OCI-LY1 (cell line): ENCODE results near the gene STX8.

Experiments used
- H2AFZ ChIP-seq: fragments of 200-600 bp; sonication (generic), shearing (Covaris generic); 2 replicates; pipeline ENCODE4 v1.6.0; 2014; ENCODE audit warnings: antibody characterized with exemption, mild to moderate bottlenecking, low read length
- H3F3A ChIP-seq: fragments of 200-600 bp; sonication (generic), shearing (Covaris generic); 2 replicates; pipeline ENCODE4 v1.6.0; 2014; ENCODE audit warnings: mild to moderate bottlenecking, antibody characterized with exemption, low read length, moderate library complexity; ENCODE audit not compliant: insufficient read depth
- H3K27ac ChIP-seq: fragments of 200-600 bp; sonication (generic); 2 replicates; pipeline ENCODE4 v1.5.1; 2014; ENCODE audit warnings: low read length, mixed run types, mild to moderate bottlenecking, low read depth; ENCODE audit not compliant: poor library complexity, severe bottlenecking
- H3K27me3 ChIP-seq: fragments of 200-600 bp; sonication (generic); 2 replicates; pipeline ENCODE4 v1.6.0; 2014; ENCODE audit warnings: antibody characterized with exemption, mild to moderate bottlenecking, low read length, moderate library complexity; ENCODE audit not compliant: insufficient read depth
- H3K36me3 ChIP-seq: fragments of 200-600 bp; sonication (generic); 2 replicates; pipeline ENCODE4 v1.6.1; 2014; ENCODE audit warnings: mild to moderate bottlenecking, antibody characterized with exemption, low read length, moderate library complexity, mixed read lengths; ENCODE audit not compliant: insufficient read depth
- H3K4me1 ChIP-seq: fragments of 200-600 bp; sonication (generic); 2 replicates; pipeline ENCODE4 v1.5.1; 2014; ENCODE audit warnings: mild to moderate bottlenecking, low read length, moderate library complexity; ENCODE audit not compliant: insufficient read depth, severe bottlenecking
- H3K4me2 ChIP-seq: fragments of 200-600 bp; sonication (generic), shearing (Covaris generic); 2 replicates; pipeline ENCODE4 v1.6.1; 2014; ENCODE audit warnings: low read length
- H3K4me3 ChIP-seq: fragments of 200-600 bp; sonication (generic); 2 replicates; pipeline ENCODE4 v1.5.1; 2014; ENCODE audit warnings: low read length, low read depth, mild to moderate bottlenecking, mixed read lengths; ENCODE audit not compliant: poor library complexity, severe bottlenecking
- H3K79me2 ChIP-seq: fragments of 200-600 bp; shearing (Covaris generic); 2 replicates; pipeline ENCODE4 v1.6.1; 2016; ENCODE audit warnings: mixed run types, low read length, mixed read lengths; ENCODE audit not compliant: insufficient read depth
- H3K9ac ChIP-seq: fragments of 200-600 bp; sonication (generic), shearing (Covaris generic); 2 replicates; pipeline ENCODE4 v1.6.1; 2014; ENCODE audit warnings: mild to moderate bottlenecking, low read length, mixed read lengths
- H3K9me2 ChIP-seq: fragments of 200-600 bp; sonication (generic), shearing (Covaris generic); 2 replicates; pipeline ENCODE4 v1.6.1; 2014; ENCODE audit warnings: low read depth, mild to moderate bottlenecking, low read length, mixed read lengths
- H3K9me3 ChIP-seq: fragments of 200-600 bp; shearing (Covaris generic); 2 replicates; pipeline ENCODE4 v1.6.1; 2014; ENCODE audit warnings: low read length, mixed read lengths
- H4K20me1 ChIP-seq: fragments of 200-600 bp; sonication (generic), shearing (Covaris generic); 2 replicates; pipeline ENCODE4 v1.6.0; 2016; ENCODE audit warnings: mild to moderate bottlenecking, low read length; ENCODE audit not compliant: insufficient read depth
- EZH2 ChIP-seq: fragments of 200-600 bp; sonication (generic), shearing (Covaris generic); IDR thresholded peaks from 2 replicates; pipeline ENCODE4 v1.8.0; 2017; ENCODE audit warnings: borderline replicate concordance, mixed run types, mild to moderate bottlenecking, antibody characterized with exemption, low read length, moderate library complexity, mixed read lengths
- TF ChIP-seq, protein P1 (sequence below): fragments of 200-600 bp; sonication (generic), shearing (Covaris generic); IDR thresholded peaks from 2 replicates; pipeline ENCODE4 v1.5.1; 2017; ENCODE audit warnings: mild to moderate bottlenecking, antibody characterized with exemption, low read length, moderate library complexity, mixed read lengths

STX8 gene

DNA sequence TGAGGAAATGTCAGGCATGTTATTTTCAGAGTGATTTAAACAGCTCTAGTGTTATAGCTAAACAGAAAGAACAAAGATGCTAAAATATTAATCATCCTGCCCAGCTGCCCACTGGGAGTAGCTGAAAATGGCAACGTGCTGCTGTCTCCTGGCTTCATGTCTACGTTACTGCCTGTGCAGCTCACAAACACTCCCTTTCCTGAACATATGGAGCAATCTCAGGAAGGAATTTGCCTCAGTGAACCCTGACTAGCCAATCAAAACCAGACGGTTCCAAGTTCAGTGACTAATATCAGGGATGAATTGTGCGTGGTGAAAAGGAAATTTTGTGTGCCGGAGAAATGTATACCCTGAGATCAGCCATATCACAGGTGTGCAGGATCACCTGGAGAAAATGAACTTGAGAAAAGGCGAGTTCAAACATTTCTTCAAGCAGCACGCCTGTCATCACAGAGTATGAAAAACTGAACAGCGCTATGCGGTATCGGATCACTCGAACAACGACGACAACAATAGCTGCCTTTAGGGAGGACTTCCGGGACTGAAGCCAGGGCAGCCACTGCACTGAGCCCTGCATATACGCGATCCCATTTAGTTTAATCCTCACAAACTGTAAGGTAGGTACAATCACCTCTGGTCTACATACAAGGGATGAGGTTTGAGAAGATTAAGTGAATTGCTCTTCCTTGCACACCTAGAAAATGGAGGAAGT lies 110.3 kb downstream of the STX8 start:
- Histone ChIP-seq H3K9me3 (no peaks in the 10 kb centered on the region), H3K4me1 (peaks cover 6% of the 10 kb centered on the region), H3K9me2 (no peaks in the 10 kb centered on the region), H3K27me3 (no peaks in the 10 kb centered on the region), H3F3A (no peaks in the 10 kb centered on the region), H2AFZ (no peak overlapping the region), H3K36me3 (no peaks in the 10 kb centered on the region), H3K4me3 (no peak overlapping the region), H3K79me2 (no peaks in the 10 kb centered on the region), H4K20me1 (no peaks in the 10 kb centered on the region), H3K9ac (no peak overlapping the region), H3K27ac (no peak overlapping the region), H3K4me2 (no peak overlapping the region)
- no peak for TF ChIP-seq EZH2
- TF ChIP-seq, protein P1, sequence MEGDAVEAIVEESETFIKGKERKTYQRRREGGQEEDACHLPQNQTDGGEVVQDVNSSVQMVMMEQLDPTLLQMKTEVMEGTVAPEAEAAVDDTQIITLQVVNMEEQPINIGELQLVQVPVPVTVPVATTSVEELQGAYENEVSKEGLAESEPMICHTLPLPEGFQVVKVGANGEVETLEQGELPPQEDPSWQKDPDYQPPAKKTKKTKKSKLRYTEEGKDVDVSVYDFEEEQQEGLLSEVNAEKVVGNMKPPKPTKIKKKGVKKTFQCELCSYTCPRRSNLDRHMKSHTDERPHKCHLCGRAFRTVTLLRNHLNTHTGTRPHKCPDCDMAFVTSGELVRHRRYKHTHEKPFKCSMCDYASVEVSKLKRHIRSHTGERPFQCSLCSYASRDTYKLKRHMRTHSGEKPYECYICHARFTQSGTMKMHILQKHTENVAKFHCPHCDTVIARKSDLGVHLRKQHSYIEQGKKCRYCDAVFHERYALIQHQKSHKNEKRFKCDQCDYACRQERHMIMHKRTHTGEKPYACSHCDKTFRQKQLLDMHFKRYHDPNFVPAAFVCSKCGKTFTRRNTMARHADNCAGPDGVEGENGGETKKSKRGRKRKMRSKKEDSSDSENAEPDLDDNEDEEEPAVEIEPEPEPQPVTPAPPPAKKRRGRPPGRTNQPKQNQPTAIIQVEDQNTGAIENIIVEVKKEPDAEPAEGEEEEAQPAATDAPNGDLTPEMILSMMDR = no peak

DNA sequence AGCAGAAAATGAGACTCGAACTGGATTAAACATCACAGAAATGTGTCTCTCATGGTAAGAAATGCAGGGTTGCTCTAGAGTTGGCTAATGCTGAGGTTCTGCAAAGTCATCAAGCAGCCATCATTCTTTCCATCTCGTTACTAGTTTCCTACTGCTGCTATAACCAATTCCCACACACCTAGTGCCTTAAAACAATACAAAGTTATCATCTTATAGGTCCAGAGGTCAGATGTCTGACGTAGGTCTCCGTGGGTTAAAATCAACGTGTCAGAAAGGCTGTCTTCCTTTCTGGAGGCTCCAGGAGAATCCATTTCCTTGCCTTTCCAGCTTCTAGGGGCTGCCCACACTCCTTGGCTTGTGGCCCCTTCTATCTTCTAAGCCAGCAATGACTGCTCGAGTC lies 118.6 kb downstream of the STX8 start:
- TF ChIP-seq EZH2 = no peak
- TF ChIP-seq, protein P1 = no peak
- Histone ChIP-seq H3K27me3 (no peaks in the 10 kb centered on the region), H3K9me3 (no peaks in the 10 kb centered on the region), H3K9me2 (no peaks in the 10 kb centered on the region), H3K4me2 (no peak overlapping the region), H2AFZ (no peak overlapping the region), H3K9ac (no peak overlapping the region), H3K36me3 (no peaks in the 10 kb centered on the region), H3K4me1 (no peaks in the 10 kb centered on the region), H3F3A (no peaks in the 10 kb centered on the region), H3K27ac (no peak overlapping the region), H3K4me3 (no peak overlapping the region), H3K79me2 (no peaks in the 10 kb centered on the region), H4K20me1 (no peaks in the 10 kb centered on the region)

DNA sequence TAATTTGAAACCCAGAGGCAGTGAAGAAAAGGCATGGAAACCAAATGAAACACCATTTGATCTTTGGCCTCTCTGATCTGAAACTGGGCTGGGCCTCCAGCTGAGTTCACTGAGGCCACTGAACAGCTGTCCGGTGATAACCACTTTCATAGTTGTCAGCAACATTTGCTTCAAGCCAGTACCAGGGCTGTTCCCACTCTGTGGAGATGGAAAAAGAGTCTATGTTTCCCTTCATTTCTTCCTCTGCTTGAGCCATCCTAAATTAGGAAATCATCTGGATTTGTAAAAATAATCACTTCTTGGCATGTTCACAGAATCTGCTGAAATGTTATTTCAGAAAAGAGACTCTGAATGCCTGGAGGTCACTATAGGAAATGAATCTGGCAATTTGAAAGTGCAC lies 119.3 kb downstream of the STX8 start:
- Histone ChIP-seq H3K9me3 (no peaks in the 10 kb centered on the region), H3K4me3 (no peak overlapping the region), H2AFZ (no peak overlapping the region), H3K36me3 (no peaks in the 10 kb centered on the region), H3F3A (no peaks in the 10 kb centered on the region; the same call in 1 of the 2 replicates), H3K4me2 (no peak overlapping the region), H4K20me1 (no peaks in the 10 kb centered on the region), H3K79me2 (no peaks in the 10 kb centered on the region), H3K27me3 (no peaks in the 10 kb centered on the region), H3K9ac (no peak overlapping the region), H3K9me2 (no peaks in the 10 kb centered on the region), H3K4me1 (no peaks in the 10 kb centered on the region), H3K27ac (no peak overlapping the region)
- TF ChIP-seq, protein P1 = no peak
- no peak for TF ChIP-seq EZH2
